Measurements from ENCODE around the gene SHROOM2. TPM values are rescaled to one million over a fixed set of nuclear protein-coding genes. Genes with fewer than 3 reads are reported as not detected.

Gene SHROOM2
- total RNA-seq, 4 donors from 2014 or later: 0.67 to 2.3 (median 1.6) TPM

DNA sequence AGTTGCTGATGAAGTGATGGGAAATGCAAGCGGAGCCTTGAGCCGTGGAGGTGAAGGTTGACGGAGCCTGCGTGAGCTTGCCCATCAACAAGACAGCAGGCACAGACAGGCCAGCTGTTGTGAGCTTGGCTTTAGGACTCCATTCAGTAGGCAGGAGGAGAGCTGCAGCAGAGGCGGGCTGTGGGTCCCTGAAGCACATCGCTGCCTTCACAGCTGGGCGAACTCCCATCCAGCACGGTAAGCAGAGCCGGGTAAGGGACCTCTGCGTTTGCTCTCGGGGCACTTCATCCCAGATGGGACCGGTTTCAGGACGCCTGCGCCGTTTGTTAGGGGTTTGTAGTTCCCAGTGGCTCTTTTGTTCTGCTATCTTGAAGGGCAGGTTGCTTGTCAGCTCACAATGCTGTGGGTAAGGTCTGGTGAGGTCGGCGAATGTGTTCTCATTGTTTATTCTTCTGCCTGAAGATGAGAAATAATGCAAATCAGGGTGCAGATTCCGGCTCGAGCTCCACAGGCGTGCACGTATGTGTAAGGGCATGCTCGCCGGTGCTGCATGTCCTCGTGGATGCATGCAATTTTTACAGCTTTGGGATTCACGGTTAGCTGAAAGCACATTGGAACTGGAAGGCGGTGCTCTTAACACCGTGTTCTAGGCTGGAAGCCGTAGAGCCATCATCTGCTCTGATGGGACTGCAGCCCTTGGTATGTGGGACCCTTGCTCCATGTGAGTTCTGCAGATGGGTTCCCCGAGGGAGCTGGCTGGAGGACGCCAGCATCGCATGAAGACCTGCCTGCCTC lies 126.3 kb downstream of the SHROOM2 start:
- WGBS, 2 donors (ENCODE audit: low coverage in 1 of 2): 32 to 40% methylated on average over 3 to 13 of the region's 31 CpGs
- Histone ChIP-seq H3K36me3 (no peaks in the 10 kb centered on the region), H3K4me3 (no peak overlapping the region), H3K27ac (no peak overlapping the region), H3K27me3 (no peaks in the 10 kb centered on the region), H3K4me1 (no peaks in the 10 kb centered on the region), H3K9me3 (no peaks in the 10 kb centered on the region)
- no peak for ATAC-seq
- no peak for TF ChIP-seq EP300 (IDR thresholded peaks at IDR 0.05)
- no peak for TF ChIP-seq POLR2A (IDR thresholded peaks at IDR 0.05)
- no peak for TF ChIP-seq POLR2AphosphoS5 (IDR thresholded peaks at IDR 0.05)
- TF ChIP-seq, protein P1, sequence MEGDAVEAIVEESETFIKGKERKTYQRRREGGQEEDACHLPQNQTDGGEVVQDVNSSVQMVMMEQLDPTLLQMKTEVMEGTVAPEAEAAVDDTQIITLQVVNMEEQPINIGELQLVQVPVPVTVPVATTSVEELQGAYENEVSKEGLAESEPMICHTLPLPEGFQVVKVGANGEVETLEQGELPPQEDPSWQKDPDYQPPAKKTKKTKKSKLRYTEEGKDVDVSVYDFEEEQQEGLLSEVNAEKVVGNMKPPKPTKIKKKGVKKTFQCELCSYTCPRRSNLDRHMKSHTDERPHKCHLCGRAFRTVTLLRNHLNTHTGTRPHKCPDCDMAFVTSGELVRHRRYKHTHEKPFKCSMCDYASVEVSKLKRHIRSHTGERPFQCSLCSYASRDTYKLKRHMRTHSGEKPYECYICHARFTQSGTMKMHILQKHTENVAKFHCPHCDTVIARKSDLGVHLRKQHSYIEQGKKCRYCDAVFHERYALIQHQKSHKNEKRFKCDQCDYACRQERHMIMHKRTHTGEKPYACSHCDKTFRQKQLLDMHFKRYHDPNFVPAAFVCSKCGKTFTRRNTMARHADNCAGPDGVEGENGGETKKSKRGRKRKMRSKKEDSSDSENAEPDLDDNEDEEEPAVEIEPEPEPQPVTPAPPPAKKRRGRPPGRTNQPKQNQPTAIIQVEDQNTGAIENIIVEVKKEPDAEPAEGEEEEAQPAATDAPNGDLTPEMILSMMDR (IDR thresholded peaks at IDR 0.05): no peak

DNA sequence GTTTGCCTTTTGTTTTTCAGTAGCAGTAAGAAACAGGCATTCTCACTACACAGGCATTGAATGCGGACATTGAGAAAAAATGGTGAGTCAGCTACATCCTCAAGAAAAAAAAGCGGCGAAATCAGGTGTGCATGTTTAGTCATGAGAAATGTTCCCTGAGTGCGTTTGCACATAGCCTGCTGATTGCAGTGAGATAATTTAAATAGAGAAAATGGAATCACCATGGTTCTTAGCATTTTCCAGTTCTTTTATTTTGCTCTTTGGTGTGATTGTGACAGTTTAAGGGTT lies 126.9 kb downstream of the SHROOM2 start:
- no peaks in the 10 kb centered on the region for H3K27me3 ChIP-seq
- no peaks in the 10 kb centered on the region for H3K9me3 ChIP-seq
- ATAC-seq: no peak
- no peaks in the 10 kb centered on the region for H3K36me3 ChIP-seq
- WGBS, 2 donors (ENCODE audit: low coverage in 1 of 2): 60 to 81% methylated on average over 1 to 4 of the region's 4 CpGs
- TF ChIP-seq POLR2AphosphoS5 (IDR thresholded peaks at IDR 0.05) (no peak), EP300 (IDR thresholded peaks at IDR 0.05) (no peak), POLR2A (IDR thresholded peaks at IDR 0.05) (no peak)
- TF ChIP-seq, protein P1 (IDR thresholded peaks at IDR 0.05): no peak
- no peaks in the 10 kb centered on the region for H3K4me1 ChIP-seq
- no peak overlapping the region for H3K27ac ChIP-seq
- H3K4me3 ChIP-seq: no peak overlapping the region

DNA sequence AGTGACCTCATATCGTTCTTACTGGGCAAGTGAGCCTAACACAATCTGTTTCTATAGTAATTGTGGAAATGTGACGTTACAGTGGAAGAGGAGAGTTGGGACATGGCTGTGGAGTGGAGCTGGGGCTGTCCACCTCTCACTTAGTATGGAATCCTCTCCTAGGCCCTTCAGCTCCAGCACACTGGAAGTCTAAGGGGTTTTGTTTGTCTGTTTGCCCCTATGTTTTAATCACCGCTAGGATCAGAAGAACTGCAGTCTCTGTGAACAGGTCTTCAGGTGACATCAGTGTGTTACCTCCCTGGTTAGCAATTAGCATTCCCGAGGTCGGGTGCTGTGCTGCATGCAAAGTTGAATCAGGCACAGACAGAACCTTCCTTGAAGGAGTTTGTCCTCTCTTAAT lies 131.6 kb downstream of the SHROOM2 start:
- TF ChIP-seq POLR2AphosphoS5 (IDR thresholded peaks at IDR 0.05) (no peak), POLR2A (IDR thresholded peaks at IDR 0.05) (no peak), EP300 (IDR thresholded peaks at IDR 0.05) (no peak)
- TF ChIP-seq, protein P1 (IDR thresholded peaks at IDR 0.05): no peak
- WGBS, 2 donors (ENCODE audit: low coverage in 1 of 2): 87 to 100% methylated on average over 1 to 3 of the region's 5 CpGs
- Histone ChIP-seq H3K9me3 (no peaks in the 10 kb centered on the region), H3K36me3 (no peaks in the 10 kb centered on the region), H3K27me3 (no peaks in the 10 kb centered on the region), H3K4me3 (no peak overlapping the region), H3K4me1 (no peaks in the 10 kb centered on the region), H3K27ac (no peak overlapping the region)
- ATAC-seq: no peak

DNA sequence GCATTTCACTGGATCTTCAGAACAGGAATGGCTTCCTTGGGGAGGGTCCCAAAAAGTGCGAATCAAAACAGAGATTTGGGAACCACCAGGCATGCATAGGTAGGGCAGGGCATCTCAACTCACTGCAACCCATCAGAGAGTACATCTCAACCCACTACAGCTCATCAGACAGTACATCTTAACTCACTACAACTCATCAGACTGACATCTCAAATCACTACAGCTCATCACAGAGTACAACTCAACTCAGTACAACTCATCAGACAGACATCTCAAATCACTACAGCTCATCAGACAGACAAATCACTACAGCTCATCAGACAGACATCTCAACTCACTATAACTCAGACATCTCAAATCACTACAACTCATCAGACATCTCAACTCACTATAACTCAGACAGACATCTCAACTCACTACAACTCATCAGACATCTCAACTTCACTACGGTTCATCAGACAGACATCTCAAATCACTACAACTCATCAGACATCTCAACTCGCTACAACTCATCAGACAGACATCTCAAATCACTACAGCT lies 133.5 kb downstream of the SHROOM2 start:
- TF ChIP-seq POLR2AphosphoS5 (IDR thresholded peaks at IDR 0.05) (no peak), EP300 (IDR thresholded peaks at IDR 0.05) (no peak), POLR2A (IDR thresholded peaks at IDR 0.05) (no peak)
- TF ChIP-seq, protein P1 (IDR thresholded peaks at IDR 0.05): no peak
- 53 to 67% methylated on average over 2 of the region's 3 CpGs for WGBS, 2 donors (ENCODE audit: low coverage in 1 of 2)
- no peak overlapping the region for H3K4me3 ChIP-seq
- no peaks in the 10 kb centered on the region for H3K27me3 ChIP-seq
- no peaks in the 10 kb centered on the region for H3K36me3 ChIP-seq
- H3K27ac ChIP-seq: no peak overlapping the region
- no peak for ATAC-seq
- no peaks in the 10 kb centered on the region for H3K9me3 ChIP-seq
- H3K4me1 ChIP-seq: no peaks in the 10 kb centered on the region

DNA sequence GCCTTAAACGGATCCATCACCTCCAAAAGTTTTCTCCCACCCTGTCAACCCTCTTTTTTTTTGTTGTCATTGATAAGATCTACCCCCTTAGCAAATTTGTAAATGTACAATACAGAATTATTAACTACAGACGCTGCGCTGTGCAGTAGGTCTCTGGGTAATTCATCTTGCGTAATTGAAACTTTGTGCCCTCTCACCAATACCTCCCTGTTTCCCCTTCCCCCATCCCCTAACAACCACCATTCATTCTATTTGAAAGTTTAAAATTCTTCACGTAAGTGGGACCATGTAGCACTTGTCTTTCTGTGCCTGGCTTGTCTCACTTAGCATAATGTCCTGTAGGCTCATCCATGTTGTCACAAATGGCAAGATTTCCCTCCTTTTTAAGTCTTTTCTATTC lies 135.2 kb downstream of the SHROOM2 start:
- no peak for TF ChIP-seq EP300 (IDR thresholded peaks at IDR 0.05)
- no peak for TF ChIP-seq POLR2AphosphoS5 (IDR thresholded peaks at IDR 0.05)
- TF ChIP-seq POLR2A (IDR thresholded peaks at IDR 0.05): no peak
- TF ChIP-seq, protein P1 (IDR thresholded peaks at IDR 0.05): no peak
- WGBS, 2 donors (ENCODE audit: low coverage in 1 of 2): 86 to 92% methylated on average over 5 of the region's 5 CpGs

More for the DNA sequence above, 135.2 kb downstream of the SHROOM2 start:
- no peak overlapping the region for H3K27ac ChIP-seq
- no peaks in the 10 kb centered on the region for H3K36me3 ChIP-seq
- no peak overlapping the region for H3K4me3 ChIP-seq
- no peaks in the 10 kb centered on the region for H3K27me3 ChIP-seq
- H3K4me1 ChIP-seq: no peaks in the 10 kb centered on the region
- no peak for ATAC-seq
- no peaks in the 10 kb centered on the region for H3K9me3 ChIP-seq

All from gastroesophageal sphincter (tissue), 4 donors.